Measurements from ENCODE around the gene RBM38.

RBM38 gene

DNA sequence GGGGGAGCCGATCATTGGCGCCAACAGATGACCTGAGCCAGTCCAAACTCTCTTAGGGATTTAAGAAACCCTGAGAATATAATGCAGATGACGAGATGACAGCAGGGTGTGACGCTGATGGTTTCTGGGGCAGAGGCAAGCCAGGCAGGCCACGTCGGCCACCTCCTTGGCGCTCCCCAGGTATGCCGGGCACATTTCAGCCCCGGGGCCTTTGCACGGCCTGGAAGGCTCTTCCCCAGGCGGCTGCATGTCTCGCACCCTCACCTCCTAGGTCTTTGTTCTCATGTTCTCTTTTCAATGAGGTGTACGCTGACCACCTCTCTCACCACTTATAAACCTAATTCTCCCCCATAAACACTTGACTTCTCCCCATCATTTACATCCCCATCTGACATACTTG is 64.9 kb downstream of the RBM38 start:
- no peak for DNase-seq (ENCODE audit: low read depth)

DNA sequence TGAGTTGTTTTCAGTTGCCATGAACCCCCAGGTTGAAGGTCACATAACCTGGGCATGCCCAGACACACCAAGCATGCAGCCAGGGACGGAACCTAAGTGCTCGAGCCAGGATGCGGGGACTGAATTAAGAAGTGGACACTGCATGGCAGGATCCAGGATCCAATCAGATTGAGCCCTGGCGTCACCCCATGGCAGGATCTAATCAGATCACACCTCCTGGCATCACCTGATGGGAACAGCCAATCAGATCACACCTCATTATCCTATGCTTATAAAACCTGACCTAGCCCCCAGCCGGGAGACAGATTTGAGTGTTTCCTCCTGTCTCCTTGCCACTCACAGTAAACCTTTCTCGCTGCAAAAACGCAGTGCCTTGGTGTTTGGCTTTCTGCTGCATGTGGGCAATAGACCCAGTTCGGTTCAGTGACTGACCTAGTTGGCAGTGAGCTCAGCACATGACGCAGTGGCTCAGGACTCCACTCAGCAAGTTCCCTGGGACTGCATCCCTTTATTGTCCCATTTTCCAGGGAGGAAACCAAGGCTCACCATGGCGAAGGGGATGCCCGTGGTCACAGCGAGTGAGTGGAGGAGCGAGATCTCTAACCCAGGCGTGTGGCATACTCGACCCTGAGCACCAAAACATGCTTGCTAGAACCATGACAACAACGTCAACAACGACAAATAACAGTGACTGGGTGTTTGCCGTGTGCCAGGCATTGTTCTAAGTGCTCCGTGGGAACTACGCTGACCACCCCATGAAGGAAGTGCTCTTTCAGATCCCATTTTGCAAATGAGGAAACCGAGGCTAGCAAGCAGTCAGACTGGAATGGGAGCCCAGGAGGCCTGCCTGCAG is 66.3 kb downstream of the RBM38 start:
- DNase-seq (ENCODE audit: low read depth): no peak

DNA sequence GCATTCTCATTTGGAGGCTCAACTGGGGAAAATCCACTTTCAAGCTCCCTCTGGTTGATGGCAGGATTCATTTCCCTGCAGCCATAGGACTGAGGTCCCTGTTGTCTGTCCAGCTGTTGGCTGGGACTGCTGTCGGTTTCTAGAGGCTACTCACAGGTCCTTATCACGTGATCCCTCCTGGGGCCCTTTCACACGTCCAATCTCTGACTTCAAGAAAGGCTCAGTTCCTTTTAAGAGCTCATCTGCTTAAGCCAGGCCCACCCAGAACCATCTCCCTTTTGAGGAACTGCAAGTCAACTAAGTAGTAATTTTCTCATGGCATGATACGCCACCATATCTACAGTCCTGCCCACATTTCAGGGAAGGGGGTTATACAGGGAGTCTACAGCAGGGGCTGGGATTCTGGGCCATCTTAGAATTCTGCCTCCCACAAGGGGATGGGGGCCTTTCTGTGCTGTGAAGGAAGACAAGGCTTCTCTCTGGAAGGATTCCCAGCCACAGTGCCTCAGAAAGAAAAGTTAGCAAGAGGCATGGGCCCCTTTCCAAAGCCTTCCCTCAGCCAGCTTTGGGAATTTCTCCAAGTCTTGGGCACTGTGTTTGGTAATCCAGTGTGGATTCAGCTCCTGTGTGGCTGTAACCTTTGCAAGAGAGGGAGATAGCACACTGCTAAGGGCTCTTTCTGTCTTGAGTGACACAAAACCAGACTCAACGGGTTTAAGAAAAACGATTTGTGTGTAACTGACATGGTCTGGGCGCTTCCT is 67.4 kb downstream of the RBM38 start:
- DNase-seq (ENCODE audit: low read depth): no peak

Data from CMK (cell line).